Limb (tissue), 2 donors: ENCODE data around the gene LPP.

ENCODE experiments used
- DNase-seq, 2 donors: peaks; one replicate each; pipeline ENCODE4 v3.0.0-alpha.2; 2016; ENCODE audit errors: extremely low spot score in 2 of 2

The LPP gene

DNA sequence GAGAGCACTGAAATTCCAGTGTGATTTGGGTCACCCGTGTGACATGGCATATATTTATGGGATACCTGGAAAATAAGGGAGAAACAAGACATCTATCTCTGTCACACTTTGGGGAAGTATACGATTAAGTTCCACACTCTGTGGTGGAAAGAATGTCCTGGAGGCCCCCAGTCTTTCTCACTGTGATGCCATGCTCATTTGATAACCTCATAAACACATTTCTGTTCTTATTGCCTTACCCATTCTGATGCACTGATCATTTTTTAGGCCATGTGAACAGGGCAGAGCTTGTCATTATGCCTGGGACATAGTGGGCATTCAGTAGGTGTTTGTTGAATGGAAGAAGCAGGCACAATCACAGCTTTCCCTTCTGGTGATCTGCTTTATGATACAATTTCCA lies 668.5 kb downstream of the LPP start:
- no peak for DNase-seq

DNA sequence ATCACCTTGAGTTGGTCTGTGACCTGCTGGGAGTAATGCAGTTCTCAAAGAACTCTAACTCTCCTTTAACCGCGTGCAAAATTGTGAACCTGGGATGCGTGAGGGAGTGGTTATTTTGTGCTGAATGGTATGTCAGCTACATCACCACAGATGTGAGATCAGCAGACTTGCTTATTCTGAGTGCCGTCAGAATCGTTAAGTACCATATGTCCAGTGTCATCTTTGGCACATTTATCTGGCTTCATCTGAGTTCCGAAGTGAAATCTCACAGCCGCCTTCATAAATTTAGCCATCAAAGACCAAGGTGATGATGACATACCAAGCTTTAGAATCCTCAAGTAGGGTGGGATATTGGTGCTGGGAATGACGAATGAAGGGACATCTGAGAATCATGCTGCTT lies 670.6 kb downstream of the LPP start:
- DNase-seq: no peak

DNA sequence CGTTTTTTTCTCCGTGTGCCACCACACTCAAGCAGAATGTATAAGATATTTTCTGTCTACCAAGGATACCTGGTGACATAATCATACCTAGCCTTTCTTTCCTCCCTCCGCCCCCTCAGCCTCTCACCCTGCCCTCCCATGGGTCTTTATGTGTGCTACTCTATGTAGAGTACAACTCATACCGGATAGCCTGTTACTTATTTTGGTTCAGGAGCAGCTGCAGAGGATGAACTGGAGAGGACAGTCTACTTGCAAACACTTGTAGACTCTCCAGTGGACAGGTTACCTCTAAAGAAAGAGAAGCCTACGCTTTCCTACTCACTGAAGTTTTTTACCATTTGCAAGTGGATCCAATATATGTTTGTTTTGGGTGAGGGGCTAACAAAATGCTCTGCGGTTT lies 671.9 kb downstream of the LPP start:
- DNase-seq: no peak

DNA sequence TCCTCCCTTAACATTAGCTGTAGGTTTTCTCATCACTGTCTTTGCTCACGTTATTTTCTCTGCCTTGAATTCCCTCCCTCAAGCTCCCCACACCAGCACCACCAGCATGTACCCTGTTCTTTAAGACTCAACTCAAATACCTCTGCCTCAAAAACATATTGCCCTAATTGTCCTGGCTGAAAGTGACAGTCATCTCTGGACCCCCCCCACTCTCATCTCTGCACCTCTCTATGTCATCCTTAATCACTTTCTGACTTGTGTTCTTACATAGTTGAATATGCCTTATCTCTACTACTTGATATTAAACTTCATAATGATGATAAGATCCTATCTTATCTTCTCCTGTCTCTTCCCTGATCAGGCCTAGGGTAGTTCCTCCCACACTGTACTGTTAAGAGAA lies 672.6 kb downstream of the LPP start:
- no peak for DNase-seq

DNA sequence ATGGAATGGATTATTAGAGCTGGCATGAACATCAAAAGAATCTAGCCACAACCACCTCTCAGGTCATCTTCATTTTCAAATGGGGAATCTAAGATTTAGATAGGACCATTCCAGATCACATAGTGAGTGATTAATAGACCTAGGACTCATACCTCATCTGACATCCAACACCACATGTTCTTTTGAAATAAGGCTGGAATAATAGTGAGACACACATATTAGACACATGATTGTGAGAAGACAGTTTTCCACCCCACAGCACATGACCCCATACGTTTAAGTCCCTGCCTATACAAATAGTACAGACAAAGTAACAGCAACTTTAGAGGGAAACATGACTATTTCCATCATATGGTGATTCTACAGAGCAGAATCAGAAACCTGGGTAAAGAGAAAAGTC lies 673.1 kb downstream of the LPP start:
- DNase-seq: no peak

DNA sequence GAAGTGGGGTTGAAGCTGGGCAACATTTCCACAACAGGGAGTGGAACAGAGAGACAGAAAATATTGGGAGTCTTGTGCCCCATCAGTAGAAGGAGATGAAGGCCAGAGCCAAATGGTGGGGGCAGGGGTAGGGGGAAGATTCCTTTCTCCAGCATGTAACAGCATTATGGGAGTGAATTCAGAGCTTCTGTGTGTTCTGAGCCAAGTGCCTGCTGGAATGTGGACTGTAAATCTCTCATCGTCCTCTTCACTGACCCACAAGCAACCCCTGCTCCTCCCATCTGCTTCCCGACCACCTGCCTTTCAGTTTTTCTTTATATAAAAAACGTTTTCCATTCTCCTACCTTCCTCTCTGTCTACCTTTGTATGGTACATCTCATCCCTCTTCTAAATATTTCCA lies 673.6 kb downstream of the LPP start:
- DNase-seq: peak in 1 of 2 donors; percentile 38

DNA sequence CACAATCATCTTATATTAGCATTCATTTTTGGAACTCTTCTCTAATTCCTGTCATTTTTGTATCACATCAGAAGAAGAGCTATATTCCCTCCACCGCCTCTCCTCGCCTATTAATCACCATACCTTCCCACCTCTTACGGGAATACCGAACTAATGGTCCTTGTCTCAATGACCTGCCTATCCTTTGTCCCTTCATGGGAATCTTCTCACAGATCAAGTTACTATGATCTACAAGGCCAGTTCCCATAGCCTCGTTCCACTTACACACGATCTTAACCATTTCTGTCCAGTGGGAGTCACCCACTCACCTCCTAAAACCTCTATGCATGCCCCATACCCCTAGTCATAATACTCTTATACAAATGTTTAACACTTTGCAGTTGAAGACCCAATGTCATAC lies 675.2 kb downstream of the LPP start:
- no peak for DNase-seq

DNA sequence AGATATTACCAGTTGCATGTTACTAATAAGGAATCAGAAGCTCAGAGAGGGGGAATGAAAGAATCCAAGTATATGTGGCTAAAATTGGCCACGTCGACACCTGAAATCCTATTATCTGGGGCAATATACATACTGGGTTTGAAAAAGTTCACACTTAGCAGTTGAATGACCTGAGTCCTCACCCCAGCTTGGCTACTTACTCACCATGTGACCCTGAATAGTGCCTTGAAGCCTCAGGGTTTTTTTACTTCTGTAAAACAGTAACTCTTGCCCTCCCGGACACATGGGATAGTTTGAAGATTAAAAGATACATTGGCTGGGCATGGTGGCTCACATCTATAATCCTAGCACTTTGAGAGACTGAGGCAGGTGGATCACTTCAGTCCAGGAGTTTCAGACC lies 675.6 kb downstream of the LPP start:
- DNase-seq: no peak

DNA sequence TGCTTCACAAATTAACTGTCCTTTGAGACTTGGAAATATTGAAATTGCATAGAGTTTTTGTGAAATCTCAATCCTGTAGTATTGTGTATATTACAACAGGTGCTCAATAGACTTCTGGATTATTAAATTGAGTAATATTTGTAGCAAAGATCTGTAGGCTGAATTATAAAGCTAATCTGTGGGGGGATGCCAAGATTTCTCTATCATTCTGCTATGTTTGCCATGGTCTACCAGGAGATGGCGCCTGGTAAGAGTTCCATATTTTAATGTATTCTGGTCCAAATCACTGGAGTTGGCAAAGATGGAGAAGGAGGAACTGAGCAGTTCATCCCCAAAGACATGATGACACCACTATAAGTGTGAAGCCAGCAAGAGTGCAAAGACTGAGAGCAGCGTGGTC lies 676.9 kb downstream of the LPP start:
- DNase-seq: no peak

DNA sequence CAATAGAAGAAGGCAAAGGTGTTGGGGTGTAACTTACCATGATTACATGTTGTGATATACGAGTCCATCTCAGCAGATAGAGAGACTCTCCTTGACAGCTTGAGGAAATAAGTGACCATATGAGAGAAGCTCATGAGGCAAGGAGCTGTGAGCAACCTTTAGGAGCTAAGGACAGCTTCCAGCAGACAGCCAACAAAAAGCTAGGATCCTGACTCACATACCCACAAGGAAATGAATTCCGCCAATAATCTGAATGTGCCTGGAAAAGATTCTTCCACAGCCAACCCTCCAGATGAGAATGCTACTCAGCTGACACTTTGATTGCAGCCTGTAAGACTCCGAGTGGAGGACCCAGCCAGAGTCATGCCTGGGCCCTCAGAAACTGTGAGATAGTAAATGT lies 678.2 kb downstream of the LPP start:
- DNase-seq: no peak

DNA sequence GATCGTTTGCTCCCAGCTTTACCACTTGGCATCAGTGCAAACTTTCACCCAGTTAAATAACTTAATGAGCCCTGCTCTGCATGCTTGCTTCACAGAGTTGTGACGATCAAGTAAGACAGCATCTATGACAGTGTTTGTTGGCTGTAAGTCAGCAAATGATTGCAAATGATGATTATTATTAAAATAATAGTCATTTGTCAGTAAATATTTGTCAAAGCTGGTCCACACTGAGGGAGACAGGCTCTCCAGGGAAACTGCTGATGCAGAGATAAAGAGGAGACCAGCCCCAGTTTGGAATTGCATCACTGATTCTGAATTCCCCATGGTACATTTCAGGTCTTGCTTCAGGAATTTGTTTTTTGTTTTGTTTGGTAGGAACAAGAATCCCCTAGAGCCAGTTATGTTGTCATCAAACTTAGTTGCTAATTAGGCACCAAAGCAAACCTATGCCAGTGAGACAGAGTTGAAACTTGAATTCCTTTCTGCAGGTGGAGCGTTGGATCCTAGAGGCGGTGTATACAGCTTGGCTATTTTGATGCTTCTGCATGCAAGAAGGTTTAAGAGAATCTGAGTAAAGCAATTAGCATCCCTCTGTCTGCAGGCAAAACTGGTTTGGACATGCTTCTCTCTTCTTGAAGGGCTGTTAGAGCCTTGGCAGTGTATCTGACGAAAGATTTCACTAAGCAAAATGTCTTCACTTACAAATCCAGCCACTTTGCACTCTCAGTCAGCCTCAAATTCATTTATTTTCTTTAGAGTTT lies 679.2 kb downstream of the LPP start:
- DNase-seq: no peak

DNA sequence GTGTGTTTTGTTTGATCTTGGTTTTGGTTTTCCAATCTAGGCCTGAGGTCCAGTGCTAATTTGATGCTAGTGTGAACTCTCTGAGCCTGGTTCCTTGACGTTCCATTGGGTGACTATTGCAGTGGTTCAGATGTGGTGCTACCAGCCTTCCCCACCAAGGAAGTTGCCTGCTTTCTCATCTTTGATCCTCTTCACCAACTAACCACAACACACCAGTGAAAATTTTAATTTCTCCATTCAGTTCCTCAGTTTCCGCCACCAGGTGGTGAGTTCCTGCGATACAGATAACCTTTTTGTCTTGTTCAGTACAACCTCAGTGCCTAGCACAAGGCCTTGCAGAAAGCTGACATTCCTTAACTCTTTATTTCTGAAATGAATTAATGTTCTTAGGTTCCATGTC lies 680.4 kb downstream of the LPP start:
- DNase-seq: no peak

DNA sequence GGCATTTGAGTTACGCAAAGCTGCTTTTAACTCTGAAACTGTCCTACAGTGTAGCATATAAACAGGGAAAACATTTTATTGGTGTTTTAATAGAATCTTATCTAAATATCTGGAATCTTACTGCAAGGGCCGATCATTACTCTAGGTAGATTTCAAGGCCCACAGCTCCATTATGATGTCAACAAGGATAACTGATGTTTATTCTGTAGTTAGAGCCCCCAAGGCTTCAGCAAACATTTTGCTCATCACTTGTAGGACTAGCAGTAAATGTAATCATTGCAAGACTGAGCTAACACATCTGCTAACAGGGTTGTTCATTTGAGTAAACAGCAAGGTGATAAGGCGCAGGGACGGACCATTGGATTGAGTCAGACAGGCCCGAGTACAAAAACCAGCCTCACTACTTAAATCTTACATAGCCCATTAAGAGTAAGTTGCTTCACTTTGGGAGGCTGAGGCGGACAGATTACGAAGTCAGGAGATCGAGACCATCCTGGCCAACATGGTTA lies 685.3 kb downstream of the LPP start:
- DNase-seq: no peak

DNA sequence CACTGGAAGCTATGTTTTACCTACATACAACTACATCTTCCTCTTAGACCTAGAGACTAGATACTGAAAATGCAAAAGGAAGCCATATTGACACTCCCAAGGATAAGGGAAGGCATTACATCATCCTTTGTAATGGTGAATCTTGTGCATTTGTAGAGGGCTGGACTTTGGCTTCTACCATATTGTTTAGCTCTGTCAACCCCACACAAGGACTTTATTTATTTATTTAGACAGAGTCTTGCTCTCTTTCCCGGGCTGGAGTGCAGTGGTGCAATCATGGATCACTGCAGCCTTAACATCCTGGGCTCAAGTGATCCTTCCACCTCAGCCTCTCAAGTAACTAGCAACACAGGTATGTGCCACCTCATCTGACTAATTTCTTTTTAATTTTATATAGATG lies 686.3 kb downstream of the LPP start:
- no peak for DNase-seq

DNA sequence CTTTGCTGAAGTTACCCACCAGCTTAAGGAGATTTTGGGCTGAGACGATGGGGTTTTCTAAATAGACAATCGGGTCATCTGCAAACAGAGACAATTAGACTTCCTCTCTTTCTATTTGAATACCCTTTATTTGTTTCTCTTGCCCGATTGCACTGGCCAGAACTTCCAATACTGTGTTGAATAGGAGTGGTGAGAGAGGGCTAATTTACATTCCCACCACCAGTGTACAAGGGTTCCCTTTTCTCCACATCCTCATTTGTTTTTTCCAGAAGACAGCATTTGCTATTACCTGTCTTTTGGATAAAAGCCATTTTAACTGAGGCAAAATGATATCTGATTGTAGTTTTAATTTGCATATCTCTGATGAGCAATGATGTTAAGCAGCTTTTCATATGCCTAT lies 687.9 kb downstream of the LPP start:
- DNase-seq: no peak

DNA sequence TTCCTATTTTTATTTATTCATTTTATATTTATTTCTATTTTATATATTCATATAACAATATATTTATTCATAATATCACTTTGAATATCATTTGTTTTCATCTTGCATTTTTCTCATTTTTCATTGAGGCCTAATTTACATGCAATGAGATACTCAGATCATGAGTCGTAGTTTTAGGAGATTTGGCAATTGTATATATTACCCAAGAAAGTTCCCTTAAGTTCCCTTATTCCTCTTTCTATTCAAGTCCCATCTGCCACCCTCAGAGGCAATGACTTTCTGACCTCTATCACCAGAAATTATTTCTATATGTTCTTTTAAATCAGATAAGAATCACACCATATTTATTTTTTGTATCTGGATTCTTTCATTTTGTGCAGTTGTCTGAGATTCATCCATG lies 688.7 kb downstream of the LPP start:
- DNase-seq: no peak

DNA sequence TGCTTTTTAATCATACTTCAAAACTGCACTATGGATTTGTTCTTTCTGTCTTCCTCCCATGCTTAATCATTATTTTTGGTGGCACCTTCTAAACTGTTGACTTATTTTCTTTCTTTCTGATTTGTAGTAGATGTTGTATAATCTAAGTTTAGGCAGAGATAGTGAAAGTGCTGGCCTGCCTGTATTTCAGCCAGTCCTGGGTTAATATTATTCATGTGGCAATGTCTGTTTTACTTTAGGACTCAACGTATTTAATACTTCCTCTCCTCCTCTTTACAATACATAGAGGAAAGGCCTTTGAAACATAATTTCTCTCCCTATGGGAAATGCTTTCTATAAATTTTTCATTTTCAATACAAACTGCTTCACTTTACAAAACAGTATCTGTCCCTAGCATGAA lies 690.1 kb downstream of the LPP start:
- no peak for DNase-seq

DNA sequence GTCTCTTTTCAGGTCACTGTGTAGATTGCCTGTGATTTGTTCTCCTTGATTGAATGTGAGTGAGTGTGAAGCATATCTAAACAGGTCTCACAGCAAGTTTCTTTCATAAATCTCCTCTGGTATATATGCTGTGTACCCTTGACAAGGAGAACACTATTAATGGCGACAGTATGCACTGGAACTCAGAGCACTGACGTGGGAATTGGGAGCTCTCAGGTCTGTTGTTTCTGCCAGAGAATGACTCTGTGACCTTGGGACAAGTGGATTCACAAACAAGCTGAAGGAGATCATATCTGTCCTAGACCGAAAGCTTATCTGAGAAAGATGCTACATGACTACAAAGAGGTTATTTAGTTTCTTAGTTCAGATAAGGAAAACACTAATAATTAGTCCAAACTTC lies 691.6 kb downstream of the LPP start:
- DNase-seq: no peak

DNA sequence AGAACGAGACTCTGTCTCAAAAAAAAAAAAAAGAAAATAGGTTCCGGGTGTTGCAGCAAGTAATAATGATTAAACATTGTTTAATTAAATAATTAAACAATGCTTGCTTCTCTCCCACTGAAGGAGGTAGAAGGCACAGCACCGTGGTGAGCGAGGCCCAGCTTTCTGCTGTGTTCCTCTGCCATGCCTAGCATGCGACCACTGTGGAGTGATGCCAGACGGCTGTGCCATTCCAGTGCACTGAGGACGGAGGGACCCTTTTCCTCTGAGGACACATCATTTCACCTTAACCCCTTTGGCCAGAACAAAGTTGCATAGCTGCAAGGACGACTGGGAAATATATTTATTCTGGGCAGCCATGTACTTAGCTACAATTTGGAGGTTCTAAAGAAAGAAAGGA lies 695.0 kb downstream of the LPP start:
- no peak for DNase-seq

DNA sequence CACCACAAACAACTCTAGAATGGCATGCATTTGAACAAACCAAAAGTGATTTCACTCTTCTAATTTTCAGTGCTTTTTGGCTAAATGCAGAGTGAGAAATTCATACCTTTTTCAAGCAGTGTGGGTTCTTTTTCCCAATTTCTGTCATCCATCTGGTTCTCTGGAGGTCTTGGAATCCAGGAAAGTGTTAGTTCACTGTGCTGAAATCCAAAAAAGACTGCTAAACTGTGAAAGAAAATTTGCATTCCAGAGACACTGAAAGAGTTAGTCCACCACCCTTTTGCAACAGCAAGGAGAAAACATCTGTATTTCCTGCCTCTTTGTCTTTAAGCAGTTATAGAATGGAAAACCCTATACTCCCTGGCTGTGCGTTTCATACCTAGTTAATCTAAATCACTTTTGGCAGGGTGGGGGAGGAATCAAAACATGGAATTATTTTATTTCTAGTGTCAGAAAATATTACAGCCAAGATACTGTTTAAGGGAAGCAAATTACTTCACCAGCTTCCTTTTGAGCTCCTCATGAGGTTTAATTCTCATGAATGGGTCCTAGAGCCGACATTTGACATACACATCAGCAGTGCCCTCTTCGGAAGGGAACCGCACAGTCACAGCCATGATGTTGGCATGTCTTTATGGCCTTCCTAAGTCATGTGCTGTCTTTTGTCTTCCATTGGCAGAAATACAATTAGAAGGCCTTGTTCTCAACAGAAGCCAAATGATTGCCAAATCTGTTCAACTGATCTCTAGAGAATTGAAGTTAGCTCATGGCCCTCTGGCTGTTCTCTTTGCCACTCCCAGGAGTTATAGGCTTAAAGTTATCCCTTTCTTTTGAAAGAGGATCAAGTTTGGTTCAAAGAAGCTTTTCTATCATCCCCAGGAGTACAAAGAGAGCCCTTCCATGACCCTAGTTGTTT lies 700.2 kb downstream of the LPP start:
- peak in 1 of 2 donors; percentile 39 for DNase-seq

DNA sequence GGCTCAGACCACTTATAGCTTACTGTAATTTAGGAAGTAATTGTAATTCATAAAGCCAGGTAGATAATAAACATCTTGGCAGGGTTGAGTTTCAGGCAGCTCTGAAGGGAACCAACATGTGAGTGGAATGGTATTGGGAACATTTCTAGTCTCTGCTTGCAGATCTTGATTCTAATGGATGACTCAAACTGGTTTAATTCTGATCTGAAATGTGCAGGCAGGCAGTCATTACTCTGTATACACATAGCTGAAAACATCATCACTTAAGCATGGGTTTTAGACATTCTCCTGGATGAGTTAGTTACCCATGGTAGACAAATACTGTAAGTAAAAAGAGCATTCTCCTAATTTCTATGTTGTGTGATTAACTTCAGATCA lies 700.8 kb downstream of the LPP start:
- DNase-seq: no peak

DNA sequence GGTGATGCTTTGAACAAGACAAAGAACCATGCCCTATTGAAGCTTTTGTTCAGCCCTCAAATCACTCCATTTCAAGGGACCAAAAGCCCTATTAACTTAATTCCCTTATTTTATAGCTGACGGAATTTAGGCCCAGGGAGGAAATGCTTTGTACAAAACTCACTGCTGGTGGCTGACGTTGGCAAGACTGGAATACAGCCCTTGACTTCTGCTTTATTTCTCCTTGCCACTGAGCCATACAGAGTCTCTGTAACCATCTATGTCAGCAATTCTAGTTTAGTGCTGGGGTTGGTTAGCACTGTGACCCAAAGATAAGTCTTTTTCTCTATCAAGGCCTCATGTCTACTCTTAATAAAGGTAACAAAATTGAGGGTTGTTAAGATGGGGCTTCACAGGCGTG lies 701.7 kb downstream of the LPP start:
- no peak for DNase-seq

DNA sequence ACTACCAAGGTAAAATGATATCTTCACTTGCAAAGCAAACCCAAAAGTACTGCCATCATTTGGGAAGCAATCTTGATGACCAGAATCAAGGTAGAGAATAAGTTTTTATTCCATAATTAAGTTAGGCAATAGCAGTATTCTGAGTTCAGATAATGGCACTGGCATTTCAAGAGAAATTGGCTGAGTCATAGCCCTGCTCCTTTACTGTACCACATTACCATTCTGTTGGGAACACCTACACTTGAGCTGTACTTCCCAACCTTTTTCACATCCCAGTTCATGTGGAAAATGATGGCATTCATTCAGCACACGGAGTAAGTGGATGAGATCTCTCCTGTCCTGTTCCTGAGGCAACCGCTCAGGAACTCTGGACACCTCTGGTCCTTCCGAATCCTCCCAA lies 706.2 kb downstream of the LPP start:
- no peak for DNase-seq
